GM18511 (cell line): Measurements from ENCODE around the gene SCNN1B.

Experiments
- ATAC-seq: cut with Tn5 transposase; IDR thresholded peaks from one replicate; pipeline ENCODE4 v1.9.1; 2021; ENCODE audit warnings: mild to moderate bottlenecking, moderate library complexity; ENCODE audit not compliant: unreplicated experiment

Gene SCNN1B

GRCh38 chr16:23406024-23406423, 103.9 kb downstream of the SCNN1B start:
- ATAC-seq: no peak

GRCh38 chr16:23406546-23407240, 104.6 kb downstream of the SCNN1B start:
- ATAC-seq: no peak

- no peak for ATAC-seq
Observed at GRCh38 chr16:23407436-23408127, 105.5 kb downstream of the SCNN1B start.

GRCh38 chr16:23408242-23408822, 106.2 kb downstream of the SCNN1B start:
- ATAC-seq: no peak

- no peak for ATAC-seq
Observed at GRCh38 chr16:23408823-23409298, 106.8 kb downstream of the SCNN1B start.

- ATAC-seq: no peak
Observed at GRCh38 chr16:23409522-23409921, 107.4 kb downstream of the SCNN1B start.

- no peak for ATAC-seq
Observed at GRCh38 chr16:23410176-23410575, 108.1 kb downstream of the SCNN1B start.

GRCh38 chr16:23414731-23415130, 112.6 kb downstream of the SCNN1B start:
- no peak for ATAC-seq

GRCh38 chr16:23416816-23417215, 114.7 kb downstream of the SCNN1B start:
- no peak for ATAC-seq

GRCh38 chr16:23420011-23420410, 117.9 kb downstream of the SCNN1B start:
- no peak for ATAC-seq

- no peak for ATAC-seq
Observed at GRCh38 chr16:23423496-23424049, 121.5 kb downstream of the SCNN1B start.

GRCh38 chr16:23424292-23424958, 122.3 kb downstream of the SCNN1B start:
- ATAC-seq: no peak

GRCh38 chr16:23428351-23428750, 126.2 kb downstream of the SCNN1B start:
- no peak for ATAC-seq
